ENCODE data around the gene SLC39A11. TPM values are rescaled to one million over a fixed set of nuclear protein-coding genes. Genes with fewer than 3 reads are reported as not detected.

Gene SLC39A11
- total RNA-seq, 1 experiment from 2014 or later, result 57.1 TPM

- Histone ChIP-seq H3K9me3 (ENCODE audit: insufficient read depth, low read depth) (no peaks in the 10 kb centered on the region), H3K36me3 (ENCODE audit: low read depth) (no peaks in the 10 kb centered on the region), H3K79me2 (ENCODE audit: low read depth) (no peaks in the 10 kb centered on the region), H2AFZ (no peak overlapping the region), H3K4me2 (no peak overlapping the region), H4K20me1 (ENCODE audit: insufficient read depth) (no peaks in the 10 kb centered on the region), H3K4me3 (no peak overlapping the region), H3K4me1 (replicated peaks; ENCODE audit: insufficient read depth) (no peaks in the 10 kb centered on the region), H3K9me2 (ENCODE audit: insufficient read depth) (no peaks in the 10 kb centered on the region), H3F3A (ENCODE audit: insufficient read depth, low read depth) (no peaks in the 10 kb centered on the region), H3K27me3 (ENCODE audit: insufficient read depth, low read depth) (no peaks in the 10 kb centered on the region), H3K27ac (no peak overlapping the region)
- ChIA-PET POLR2A (ENCODE audit: unreplicated experiment) (no interaction called here), CTCF (no interaction called here)
- intact Hi-C loops (cut with micrococcal nuclease; ENCODE audit: unreplicated experiment), result loop anchor here (10.0 kb wide), 1 partner anchor 63 kb away; no protein-coding TSS in a partner anchor
- no peak for DNase-seq
- TF ChIP-seq CTCF (conservative IDR thresholded peaks at IDR 0.05) (no peak), EZH2 (IDR thresholded peaks at IDR 0.05; ENCODE audit: low read depth) (no peak)
- no TSS peak for BruUV-seq (replicated peaks)
Measured at GRCh38 chr17:73112246-73112645, 19.8 kb upstream of the SLC39A11 start.

- CTCF ChIA-PET, result no interaction called here
- no peaks in the 10 kb centered on the region for H3F3A ChIP-seq (ENCODE audit: insufficient read depth, low read depth)
- H3K27me3 ChIP-seq (ENCODE audit: insufficient read depth, low read depth), result no peaks in the 10 kb centered on the region
- H3K4me1 ChIP-seq (replicated peaks; ENCODE audit: insufficient read depth), result no peaks in the 10 kb centered on the region
- no peaks in the 10 kb centered on the region for H3K9me2 ChIP-seq (ENCODE audit: insufficient read depth)
- H4K20me1 ChIP-seq (ENCODE audit: insufficient read depth), result no peaks in the 10 kb centered on the region
- TF ChIP-seq CTCF (conservative IDR thresholded peaks at IDR 0.05) (no peak), EZH2 (IDR thresholded peaks at IDR 0.05; ENCODE audit: low read depth) (no peak)
- no peak overlapping the region for H2AFZ ChIP-seq
- intact Hi-C loops (cut with micrococcal nuclease; ENCODE audit: unreplicated experiment), result loop anchor here (10.0 kb wide), 1 partner anchor 63 kb away; no protein-coding TSS in a partner anchor
- no peaks in the 10 kb centered on the region for H3K9me3 ChIP-seq (ENCODE audit: insufficient read depth, low read depth)
- BruUV-seq (replicated peaks), result no TSS peak
- H3K4me2 ChIP-seq, result no peak overlapping the region
- H3K36me3 ChIP-seq (ENCODE audit: low read depth), result no peaks in the 10 kb centered on the region
- H3K79me2 ChIP-seq (ENCODE audit: low read depth), result no peaks in the 10 kb centered on the region
- POLR2A ChIA-PET (ENCODE audit: unreplicated experiment), result interaction anchor here (0.6 kb wide), 1 partner anchor 18 kb away, joined by 3 read pairs; no protein-coding TSS in a partner anchor
- DNase-seq, result no peak
- no peak overlapping the region for H3K4me3 ChIP-seq
- no peak overlapping the region for H3K27ac ChIP-seq
Measured at GRCh38 chr17:73111386-73111785, 18.9 kb upstream of the SLC39A11 start.

DNA sequence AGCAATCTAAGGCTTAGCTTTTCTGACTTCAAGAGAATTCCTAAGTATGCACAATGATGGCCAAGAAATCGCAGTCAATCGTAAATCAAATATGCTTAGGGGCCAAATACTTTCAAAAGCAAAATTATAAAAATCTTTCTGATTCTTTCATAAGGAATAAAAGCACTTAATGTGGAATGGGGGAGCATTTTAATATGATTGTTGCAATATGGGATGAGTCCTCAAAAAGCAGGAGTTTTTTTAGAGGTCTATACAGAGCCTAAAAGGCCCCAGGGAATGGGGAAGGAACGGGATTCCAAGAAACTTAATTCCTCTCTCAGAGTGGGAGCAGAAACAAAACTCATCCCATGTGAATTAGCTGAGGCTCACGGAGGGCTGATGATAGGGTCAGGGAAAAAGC lies 14.7 kb upstream of the SLC39A11 start:
- ChIA-PET CTCF (no interaction called here), POLR2A (ENCODE audit: unreplicated experiment) (no interaction called here)
- no peak for TF ChIP-seq EZH2 (IDR thresholded peaks at IDR 0.05; ENCODE audit: low read depth)
- no peak for TF ChIP-seq CTCF (conservative IDR thresholded peaks at IDR 0.05)
- Histone ChIP-seq H3F3A (ENCODE audit: insufficient read depth, low read depth) (no peaks in the 10 kb centered on the region), H4K20me1 (ENCODE audit: insufficient read depth) (no peaks in the 10 kb centered on the region), H3K4me3 (no peak overlapping the region), H3K9me3 (ENCODE audit: insufficient read depth, low read depth) (no peaks in the 10 kb centered on the region), H3K27me3 (ENCODE audit: insufficient read depth, low read depth) (no peaks in the 10 kb centered on the region), H2AFZ (no peak overlapping the region), H3K27ac (no peak overlapping the region), H3K36me3 (ENCODE audit: low read depth) (no peaks in the 10 kb centered on the region), H3K79me2 (ENCODE audit: low read depth) (no peaks in the 10 kb centered on the region), H3K4me1 (replicated peaks; ENCODE audit: insufficient read depth) (no peaks in the 10 kb centered on the region), H3K9me2 (ENCODE audit: insufficient read depth) (no peaks in the 10 kb centered on the region), H3K4me2 (no peak overlapping the region)
- intact Hi-C loops (cut with micrococcal nuclease; ENCODE audit: unreplicated experiment), result no loop called here
- DNase-seq, result no peak
- BruUV-seq (replicated peaks), result no TSS peak

All from PC-9 (cell line).